HG03439 (cell line): ENCODE data around the gene SLMAP.
"Not testable (repeated sequence)": the region's sequence is repeated elsewhere in the genome, so short reads cannot be mapped to it uniquely, and the experiment has no call there.

Experiments used
- ATAC-seq: cut with Tn5 transposase; IDR thresholded peaks from one replicate; pipeline ENCODE4 v1.9.1; 2021; ENCODE audit warnings: mild to moderate bottlenecking, moderate library complexity; ENCODE audit not compliant: unreplicated experiment

SLMAP gene

DNA sequence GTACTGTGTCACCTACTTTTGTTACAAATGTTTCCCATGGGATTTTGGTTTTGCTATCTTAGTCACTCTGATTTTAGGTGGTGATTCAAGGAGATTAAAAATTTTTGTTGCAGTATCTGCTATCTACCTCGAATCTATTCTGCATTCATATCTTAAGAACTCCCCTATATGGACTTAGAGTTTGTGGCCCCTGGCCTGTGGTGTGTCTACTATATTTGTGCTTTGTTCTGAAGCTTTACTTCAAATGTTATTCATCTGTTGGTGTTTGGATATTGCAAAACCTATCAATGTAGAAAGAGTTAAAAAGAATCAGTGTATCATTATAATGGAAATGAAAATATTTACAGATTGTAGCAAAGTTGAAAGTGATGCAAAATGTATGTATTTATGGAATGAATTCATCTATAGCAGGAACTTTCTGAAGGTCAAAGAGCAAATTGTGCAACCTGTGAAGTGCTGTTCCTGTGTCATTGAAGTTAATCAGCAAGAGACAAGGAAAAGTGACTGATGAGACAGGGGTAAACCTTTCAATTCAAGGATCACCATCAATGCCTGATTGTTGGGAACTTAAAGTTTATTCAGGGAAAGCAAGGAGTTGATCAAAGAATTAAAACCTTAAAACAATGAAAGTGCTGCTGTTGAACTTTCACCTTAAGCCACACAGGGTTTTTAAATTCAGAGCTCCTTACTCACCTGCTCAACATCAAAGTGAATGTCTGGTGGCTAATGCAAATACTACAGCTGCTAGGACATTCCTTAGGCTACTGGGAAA is 71.0 kb downstream of the SLMAP start:
- ATAC-seq, result no peak

DNA sequence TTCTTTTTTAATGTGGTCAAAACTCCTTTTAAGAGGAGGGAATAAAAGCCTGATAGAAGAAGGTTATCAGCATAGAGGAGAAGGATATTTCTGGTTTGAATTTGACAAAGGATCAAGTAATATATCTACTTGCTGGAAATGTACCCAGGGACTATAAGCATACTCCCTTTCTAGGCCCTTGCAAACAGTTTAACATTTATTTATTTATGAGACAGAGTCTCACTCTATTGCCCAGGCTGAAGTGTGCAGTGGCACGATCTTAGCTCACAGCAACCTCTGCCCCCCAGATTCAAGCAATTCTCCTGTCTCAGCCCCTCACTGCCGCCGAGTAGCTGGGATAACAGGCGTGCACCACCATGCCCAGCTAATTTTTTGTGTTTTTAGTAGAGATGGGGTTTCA is 71.6 kb downstream of the SLMAP start:
- no peak for ATAC-seq

DNA sequence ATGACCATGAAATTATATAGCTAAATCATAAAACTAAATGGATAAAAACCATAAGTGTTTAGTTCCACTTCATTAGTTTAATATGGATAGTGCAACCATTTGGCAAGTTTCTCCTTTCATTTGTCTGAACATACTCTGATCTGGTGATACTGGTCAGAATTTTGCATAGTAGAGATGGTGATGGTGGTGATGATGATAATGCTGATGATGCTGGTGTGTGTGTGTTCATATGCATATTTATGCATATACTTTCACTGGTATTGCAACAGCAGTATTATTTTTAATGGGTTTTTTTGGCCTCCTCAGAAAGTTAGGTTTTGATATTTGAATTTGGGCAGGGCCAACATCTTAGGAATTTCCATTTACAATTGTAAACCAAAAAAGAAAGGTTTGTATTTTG is 76.4 kb downstream of the SLMAP start:
- no peak for ATAC-seq

DNA sequence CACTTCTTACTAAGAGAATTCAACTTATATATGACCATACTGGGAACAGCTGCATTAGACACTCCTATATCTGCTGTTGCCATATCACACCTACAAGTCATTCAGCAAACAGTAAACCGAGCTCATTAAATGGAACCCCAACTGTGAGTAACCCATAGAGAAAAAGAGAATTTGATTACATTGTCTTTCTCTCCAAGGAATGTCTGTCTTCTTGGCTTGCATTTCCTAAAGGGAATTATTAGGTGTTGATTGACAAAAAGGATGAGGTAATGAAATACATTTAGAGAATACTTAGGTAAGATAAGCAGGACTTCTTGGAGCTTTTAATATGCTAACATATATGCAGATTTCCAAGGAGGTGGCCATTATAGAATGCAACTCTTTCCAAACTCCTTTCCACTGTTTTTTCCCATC is 76.8 kb downstream of the SLMAP start:
- ATAC-seq, result no peak

DNA sequence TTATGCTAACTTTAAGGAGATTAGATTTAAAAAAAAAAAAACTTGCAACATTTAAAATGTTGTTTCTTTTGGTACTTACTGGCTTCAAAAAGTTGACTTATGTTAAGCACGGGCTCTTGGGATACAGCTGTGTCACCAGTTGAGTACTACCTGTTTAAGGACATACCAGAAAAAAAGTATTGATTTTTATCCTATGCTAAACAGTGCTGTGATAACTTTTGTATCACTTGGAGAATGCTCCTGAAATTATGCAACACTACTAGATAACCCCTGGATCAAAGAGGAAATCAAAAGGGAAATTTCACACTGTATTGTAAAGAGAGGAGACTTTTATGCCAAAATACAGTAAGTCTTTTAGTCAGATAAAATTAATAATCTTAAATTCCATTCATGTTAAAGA is 77.7 kb downstream of the SLMAP start:
- no peak for ATAC-seq

DNA sequence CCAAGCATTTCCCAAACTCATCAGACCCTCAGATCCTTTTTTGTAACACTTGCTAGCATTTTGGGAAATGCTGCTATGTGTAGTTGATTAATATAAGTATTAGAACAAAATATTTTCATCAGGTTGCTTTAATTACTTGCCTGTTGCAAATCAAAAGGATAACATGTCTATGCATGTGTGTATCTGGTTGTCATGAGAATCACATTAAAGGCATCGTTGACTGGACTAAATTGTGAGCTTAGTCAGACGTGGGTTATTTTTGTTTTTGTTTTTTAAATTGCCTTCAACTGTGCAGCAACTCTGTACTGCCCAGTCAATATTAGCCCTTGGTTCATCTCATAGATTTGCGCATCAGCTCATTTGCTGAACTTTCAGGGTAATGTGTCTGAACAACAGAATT is 81.6 kb downstream of the SLMAP start:
- no peak for ATAC-seq

DNA sequence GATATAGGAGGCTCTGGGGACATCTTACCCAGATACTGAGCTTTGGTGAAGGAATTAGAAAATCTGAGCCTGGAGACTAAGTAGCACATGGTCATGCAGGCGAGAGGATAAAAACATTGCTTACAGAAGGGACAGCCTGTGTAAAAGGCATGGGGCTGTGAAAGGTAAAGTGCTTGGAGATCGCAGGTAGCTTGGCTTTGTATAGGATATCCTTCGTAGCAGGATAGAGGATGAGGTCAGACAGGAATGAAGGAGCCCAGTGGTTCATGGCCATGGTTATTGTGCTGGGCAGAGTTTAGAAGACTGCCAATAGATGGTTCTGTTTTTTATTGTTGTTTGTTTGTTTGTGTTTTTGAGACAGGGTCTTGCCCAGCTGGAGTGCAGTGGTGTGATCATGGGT is 82.5 kb downstream of the SLMAP start:
- ATAC-seq, result no peak

DNA sequence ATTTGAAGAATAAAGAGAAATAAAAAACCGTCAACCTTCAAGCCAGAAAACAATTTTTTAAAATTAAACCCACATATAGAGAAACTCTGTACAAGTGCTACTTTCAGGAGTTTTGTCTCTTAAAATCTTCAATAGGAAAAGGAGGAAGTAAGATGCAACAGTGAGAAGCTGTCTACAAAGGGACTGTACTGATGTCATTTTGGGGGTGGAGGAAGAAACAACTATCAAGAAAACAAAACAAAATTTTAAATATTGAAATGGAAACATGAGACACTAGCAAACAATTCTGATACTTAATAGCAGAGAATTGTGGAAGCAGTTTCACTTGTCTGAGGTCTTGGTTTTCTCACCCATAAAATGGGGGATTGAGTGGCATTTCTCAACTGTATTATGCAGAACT is 84.4 kb downstream of the SLMAP start:
- no peak for ATAC-seq

DNA sequence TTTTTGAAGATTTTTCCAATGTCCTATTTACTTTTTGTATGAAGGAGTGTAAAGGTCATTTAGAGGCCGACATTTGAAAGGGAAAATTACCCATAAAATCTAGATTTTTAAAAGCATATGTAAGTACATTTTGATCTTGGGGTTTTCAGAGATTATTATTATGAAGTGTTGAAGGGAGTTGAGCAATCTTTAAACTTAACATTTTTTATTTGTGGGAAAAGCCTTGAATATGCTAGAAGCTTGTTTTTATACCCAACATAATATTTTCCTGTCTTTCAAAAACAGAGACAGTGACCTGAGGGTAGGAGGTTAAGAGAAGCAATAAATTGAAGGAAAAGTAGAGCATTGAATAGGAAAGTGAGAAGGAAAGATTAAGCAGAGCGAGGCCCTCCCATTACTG is 85.7 kb downstream of the SLMAP start:
- ATAC-seq, result no peak

DNA sequence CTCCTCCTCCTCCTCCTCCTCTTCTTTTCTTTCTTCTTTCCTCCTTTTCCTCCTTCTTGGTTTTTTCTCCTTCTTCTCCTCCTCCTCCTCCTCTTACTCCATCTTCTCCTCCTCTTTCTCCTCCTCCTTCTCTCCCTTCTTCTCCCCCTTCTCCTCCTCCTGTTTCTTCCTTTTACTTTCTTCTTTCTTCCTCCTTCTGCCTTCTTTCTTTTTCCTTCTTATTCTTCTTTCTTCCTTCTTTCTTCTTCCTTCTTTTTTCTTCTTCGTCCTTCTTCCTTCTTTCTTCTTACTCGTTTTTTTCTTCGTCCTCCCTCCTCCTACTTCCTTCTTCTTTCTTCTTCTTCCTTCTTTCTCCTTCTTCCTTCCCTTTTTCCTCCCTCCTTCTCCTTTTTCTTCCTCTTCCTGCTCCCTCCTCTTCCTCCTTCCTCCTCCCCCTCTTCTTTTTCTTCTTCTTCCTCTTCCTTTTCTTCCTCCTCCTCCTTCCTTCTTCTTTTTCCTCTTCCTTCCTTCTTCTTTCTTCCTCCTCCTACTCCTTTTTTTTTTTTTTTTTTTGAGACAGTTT is 92.1 kb downstream of the SLMAP start:
- no peak for ATAC-seq

DNA sequence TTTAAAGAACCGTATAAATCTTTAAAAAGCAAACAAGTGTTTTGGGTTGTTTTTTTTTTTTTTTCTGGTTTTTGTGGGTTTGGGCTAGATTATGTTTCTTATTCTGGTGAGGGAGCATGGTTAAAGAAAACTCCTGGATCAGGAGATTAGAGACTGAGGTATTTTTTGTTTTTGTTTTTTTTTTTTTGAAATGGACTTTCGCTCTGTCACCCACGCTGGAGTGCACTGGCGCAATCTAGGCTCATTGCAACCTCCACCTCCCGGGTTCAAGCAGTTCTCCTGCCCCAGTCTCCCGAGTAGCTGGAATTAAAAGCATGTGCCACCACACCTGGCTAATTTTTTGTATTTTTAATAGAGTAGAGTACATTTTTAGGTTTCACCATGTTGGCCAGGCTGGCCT is 95.2 kb downstream of the SLMAP start:
- ATAC-seq, result no peak

DNA sequence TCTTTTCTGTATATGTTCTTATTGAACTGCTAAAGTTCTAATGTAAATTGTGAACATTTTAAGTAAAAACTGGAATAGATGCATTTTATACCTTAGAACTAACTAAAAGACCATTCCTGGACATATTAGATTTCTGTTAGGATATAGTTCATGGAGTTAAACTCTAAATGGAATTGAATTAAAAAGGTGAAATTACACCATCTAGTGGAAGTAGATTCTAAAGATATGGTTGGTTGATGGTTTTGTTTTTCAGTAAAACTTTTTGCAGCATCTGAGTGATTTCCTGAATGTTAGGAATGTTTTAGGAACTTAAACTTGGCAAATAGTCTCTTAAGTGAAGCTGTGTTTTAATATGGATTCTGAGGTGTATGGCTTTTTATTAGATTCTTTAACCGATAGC is 96.8 kb downstream of the SLMAP start:
- ATAC-seq, result no peak

DNA sequence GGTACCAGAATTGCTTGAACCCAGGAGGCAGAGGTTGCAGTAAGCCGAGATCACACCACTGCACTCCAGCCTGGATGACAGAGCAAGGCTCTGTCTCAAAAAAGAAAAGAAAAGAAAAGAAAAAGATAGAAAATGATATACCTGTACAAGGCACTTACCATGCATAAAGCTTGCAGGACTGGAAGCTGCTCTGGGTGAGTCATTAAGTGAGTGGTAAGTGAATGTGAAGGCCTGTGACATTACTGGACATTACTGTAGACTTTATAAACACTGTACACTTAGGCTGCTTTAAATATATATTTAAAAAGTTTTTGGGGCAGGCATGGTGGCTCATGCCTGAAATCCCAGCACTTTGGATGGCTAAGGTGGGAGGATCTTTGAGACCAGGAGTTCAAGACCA is 99.2 kb downstream of the SLMAP start:
- ATAC-seq, result no peak

DNA sequence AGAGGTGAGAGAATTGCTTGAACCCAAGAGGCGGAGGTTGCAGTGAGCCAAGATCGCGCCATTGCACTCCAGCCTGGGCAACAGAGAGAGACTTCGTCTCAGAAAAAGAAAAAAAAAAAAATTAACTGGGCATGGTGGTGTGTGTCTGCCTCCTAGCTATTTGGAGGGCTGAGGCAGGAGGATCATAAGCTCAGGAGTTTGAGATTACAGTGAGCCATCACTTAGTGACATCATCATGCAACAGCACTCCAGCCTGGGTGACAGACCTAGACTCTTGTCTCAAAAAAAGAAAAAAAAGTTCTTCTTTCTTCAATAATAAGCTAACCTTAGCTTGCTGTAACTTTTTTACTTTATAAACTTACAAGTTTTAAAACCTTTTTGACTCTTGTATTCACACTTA is 99.8 kb downstream of the SLMAP start:
- ATAC-seq, result no peak

DNA sequence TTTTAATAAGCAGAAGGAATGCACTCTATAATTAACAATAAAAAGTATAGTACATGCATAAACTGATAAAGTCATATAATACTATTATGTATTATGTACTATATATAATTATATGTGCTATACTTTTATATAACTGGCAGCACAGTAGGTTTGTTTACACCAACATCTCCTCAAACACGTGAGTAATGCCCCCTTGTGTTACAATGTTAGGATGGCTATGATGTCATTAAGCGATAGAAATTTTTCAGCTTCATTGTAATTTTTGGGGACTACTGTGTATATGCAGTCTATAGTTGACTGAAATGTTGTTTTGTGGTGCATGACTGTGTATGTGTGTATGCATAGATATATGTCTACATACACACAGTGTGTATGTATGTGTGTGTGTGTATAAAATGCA is 100.6 kb downstream of the SLMAP start:
- ATAC-seq, result no peak

DNA sequence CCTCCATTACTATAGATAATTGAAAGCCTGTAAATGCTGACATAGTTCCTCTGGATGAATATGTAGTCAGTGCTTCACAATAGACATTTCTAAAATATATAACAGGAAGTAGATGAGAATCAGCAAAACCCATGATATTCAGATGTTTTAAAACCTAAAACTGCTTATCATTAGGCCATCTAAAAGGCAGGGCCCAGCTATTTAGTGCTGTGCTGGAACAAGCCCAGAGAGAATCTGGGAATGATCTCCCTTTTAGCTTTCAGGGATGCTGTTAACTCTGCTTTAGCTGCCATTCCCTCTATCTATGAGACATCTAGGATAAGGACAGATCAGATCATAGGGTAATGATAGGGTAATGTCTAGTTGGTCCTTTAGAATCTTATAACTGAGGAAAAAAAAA is 106.8 kb downstream of the SLMAP start:
- no peak for ATAC-seq

DNA sequence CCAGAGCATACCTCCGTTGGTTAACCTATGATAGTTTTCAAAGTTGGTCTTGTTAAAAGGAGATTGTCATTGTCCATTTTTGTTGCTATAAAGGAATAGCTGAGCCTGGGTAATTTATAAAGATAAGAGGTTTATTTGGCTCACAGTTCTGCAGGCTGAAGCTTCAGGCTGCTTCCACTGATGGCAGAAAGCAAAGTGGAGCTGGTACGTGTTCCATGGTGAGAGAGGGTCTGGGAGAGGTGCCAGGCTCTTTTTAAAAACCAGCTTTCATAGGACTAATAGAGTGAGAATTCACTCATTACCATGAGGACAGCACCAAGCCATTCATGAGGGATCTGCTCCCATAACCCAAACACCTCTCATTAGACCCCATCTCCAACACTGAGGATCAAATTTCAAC is 107.3 kb downstream of the SLMAP start:
- no peak for ATAC-seq

DNA sequence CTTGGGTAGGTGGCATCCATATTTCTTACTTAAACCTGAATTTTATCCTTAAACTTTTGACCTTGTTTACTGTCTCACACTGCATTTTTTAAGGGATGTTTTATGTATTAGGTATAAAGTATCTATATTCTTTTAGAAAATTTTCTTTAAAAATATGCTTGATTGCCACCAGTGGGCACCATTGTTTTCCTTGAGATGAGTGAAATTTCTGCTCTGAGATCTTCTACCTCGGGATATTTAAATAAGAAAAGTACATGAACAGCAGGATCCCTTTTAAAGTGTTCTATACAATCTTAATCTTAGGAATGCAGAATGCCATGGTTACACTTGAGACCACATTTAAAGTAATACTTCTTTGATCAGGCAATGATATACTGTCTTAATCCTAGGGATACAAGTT is 108.7 kb downstream of the SLMAP start:
- ATAC-seq, result no peak

DNA sequence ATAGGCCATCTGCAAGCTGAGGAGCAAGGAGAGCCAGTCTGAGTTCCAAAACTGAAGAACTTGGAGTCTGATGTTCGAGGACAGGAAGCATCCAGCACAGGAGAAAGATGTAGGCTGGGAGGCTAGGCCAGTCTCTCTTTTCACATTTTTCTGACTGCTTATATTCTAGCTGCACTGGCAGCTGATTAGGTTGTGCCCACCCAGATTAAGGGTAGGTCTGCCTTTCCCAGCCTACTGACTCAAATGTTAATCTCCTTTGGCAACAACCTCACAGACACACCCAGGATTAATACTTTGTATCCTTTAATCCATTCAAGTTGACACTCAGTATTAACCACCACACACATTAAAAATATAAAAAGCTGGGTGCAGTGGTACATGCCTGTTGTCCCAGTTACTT is 113.0 kb downstream of the SLMAP start:
- not testable (repeated sequence) for ATAC-seq

DNA sequence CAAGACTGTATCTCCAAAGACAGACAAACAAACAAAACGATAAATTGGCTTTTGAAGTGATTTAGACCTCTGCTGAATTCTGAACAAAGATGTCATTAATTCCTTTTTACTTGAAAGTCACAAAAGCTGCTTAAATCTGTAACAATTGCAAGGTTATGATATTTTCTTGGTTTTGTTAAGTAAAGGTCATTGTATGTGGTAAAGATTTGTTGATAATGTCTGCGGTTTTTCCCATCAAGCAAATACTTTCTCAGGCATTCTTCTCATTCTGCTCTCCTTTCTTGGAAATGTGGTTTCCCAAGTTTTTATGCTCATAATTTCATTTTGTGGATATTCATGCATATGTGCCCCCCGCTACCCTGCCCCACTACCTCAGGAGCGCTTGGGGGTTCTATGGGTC is 116.5 kb downstream of the SLMAP start:
- no peak for ATAC-seq

DNA sequence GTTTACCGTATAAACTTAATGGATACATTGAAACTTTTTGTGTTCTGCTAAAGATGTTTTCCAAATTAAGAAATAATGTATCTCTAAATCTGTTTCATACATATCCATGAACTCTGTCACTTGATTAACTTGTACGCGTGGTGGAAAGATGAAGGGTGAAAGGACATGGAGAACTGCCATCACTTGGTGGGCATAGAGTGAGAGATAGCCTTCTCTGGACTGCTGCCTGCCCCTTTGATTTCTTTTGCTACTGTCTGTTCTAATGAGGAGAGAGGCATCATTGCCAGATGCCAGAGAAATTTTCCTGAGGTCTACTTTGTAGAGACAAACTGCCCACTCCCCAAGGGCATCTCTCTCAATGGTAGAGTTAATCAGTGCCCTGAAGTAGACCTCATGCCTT is 120.5 kb downstream of the SLMAP start:
- ATAC-seq, result no peak

DNA sequence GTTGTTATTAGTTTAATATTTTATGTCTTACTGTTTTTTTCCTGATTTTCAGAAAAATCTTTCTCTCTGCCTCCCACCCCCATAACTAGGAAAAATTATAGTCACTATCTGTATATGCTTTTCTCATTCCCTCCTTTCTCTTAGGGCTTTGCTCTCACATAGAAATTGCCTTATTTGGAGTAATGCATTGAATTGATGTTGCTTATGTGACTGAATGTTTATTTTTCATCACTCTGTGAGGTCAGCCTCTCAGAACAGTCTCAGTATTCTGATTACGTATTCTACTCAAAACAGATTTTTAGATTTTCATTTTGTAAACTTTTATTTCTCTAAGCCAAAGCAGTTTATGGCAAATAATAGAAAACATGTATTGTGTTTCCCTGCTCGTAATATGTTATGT is 121.0 kb downstream of the SLMAP start:
- no peak for ATAC-seq

DNA sequence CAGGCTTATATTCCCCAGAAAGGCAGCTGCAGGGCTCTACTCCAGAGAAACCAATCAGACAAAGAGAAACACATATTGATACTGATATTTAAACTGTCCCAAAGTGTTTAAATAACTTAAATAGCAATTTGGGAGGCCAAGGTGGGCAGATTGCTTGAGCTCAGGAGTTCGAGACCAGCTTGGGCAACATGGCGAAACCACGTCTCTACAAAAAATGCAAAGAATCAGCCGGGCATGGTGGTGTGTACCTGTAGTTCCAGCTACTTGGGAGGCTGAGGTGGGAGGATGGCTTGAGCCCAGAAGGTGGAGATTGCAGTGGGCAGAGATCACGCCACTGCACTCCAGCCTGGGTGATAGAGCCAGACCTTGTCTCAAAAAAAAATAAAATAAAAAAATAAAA is 128.3 kb downstream of the SLMAP start:
- not testable (repeated sequence) for ATAC-seq
